SK-N-SH treated with all-trans-retinoic acid at 6 μM for 48 hours (cell line): ENCODE data around the gene DYNLRB2.

Source experiments
- ATAC-seq: fragments of 200-7000 bp; cut with Tn5 transposase; 3 replicates; pipeline ENCODE4 v1.9.1; 2020; ENCODE audit warnings: mild to moderate bottlenecking, moderate library complexity
- ARNTL ChIP-seq: fragments of 450-650 bp; formaldehyde crosslinking; IDR thresholded peaks from 2 replicates; pipeline ENCODE4 v1.5.0; 2020; ENCODE audit warnings: low read depth, mild to moderate bottlenecking, moderate library complexity, borderline replicate concordance
- BACH2 ChIP-seq: fragments of 250-450 bp; sonication (Bioruptor Pico); IDR thresholded peaks from 2 replicates; pipeline ENCODE4 v1.9.0; 2021; ENCODE audit warnings: mild to moderate bottlenecking, borderline replicate concordance
- CSDC2 ChIP-seq: fragments of 250-450 bp; sonication (Bioruptor Pico); IDR thresholded peaks from 2 replicates; pipeline ENCODE4 v1.5.0; 2020; ENCODE audit warnings: mild to moderate bottlenecking, moderate library complexity
- CSRNP3 ChIP-seq: fragments of 250-450 bp; sonication (Bioruptor Pico); IDR thresholded peaks from 2 replicates; pipeline ENCODE4 v1.5.1; 2021; ENCODE audit warnings: mild to moderate bottlenecking, moderate library complexity
- ESRRG ChIP-seq: fragments of 250-450 bp; sonication (Bioruptor Pico); IDR thresholded peaks from 2 replicates; pipeline ENCODE4 v1.6.1; 2021; ENCODE audit warnings: mild to moderate bottlenecking
- ISL1 ChIP-seq: fragments of 250-450 bp; sonication (Bioruptor Pico); IDR thresholded peaks from 2 replicates; pipeline ENCODE4 v2.1.2; 2022; ENCODE audit warnings: mild to moderate bottlenecking, moderate library complexity
- OSR1 ChIP-seq: fragments of 250-450 bp; sonication (Bioruptor Pico); IDR thresholded peaks from 2 replicates; pipeline ENCODE4 v1.8.0; 2022; ENCODE audit warnings: moderate library complexity, mild to moderate bottlenecking, inconsistent platforms
- POU6F1 ChIP-seq: fragments of 250-450 bp; sonication (Bioruptor Pico); IDR thresholded peaks from 2 replicates; pipeline ENCODE4 v1.8.0; 2021; ENCODE audit warnings: low read depth, mild to moderate bottlenecking, moderate library complexity, borderline replicate concordance
- RARB ChIP-seq: fragments of 250-450 bp; sonication (Bioruptor Pico); IDR thresholded peaks from 2 replicates; pipeline ENCODE4 v1.8.0; 2021; ENCODE audit warnings: mild to moderate bottlenecking, moderate library complexity
- SNAI2 ChIP-seq: fragments of 250-450 bp; sonication (Bioruptor Pico); IDR thresholded peaks from 2 replicates; pipeline ENCODE4 v1.5.0; 2020; ENCODE audit warnings: mild to moderate bottlenecking, moderate library complexity
- TCF4 ChIP-seq: fragments of 250-450 bp; sonication (Bioruptor Pico); IDR thresholded peaks from 2 replicates; pipeline ENCODE4 v1.8.0; 2021; ENCODE audit warnings: mild to moderate bottlenecking, moderate library complexity, borderline replicate concordance
- TOX ChIP-seq: fragments of 250-450 bp; sonication (Bioruptor Pico); IDR thresholded peaks from 2 replicates; pipeline ENCODE4 v1.8.0; 2021; ENCODE audit warnings: mild to moderate bottlenecking, moderate library complexity, borderline replicate concordance
- TSHZ2 ChIP-seq: fragments of 250-450 bp; sonication (Bioruptor Pico); IDR thresholded peaks from 2 replicates; pipeline ENCODE4 v1.5.0; 2020; ENCODE audit warnings: mild to moderate bottlenecking, moderate library complexity
- ZC3H10 ChIP-seq: fragments of 250-450 bp; sonication (Bioruptor Pico); IDR thresholded peaks from 2 replicates; pipeline ENCODE4 v1.5.1; 2021; ENCODE audit warnings: mild to moderate bottlenecking, moderate library complexity
- ZFP3 ChIP-seq: fragments of 250-450 bp; sonication (Bioruptor Pico); IDR thresholded peaks from 2 replicates; pipeline ENCODE4 v1.5.0; 2020; ENCODE audit warnings: mild to moderate bottlenecking, moderate library complexity
- ZFP30 ChIP-seq: fragments of 450-650 bp; formaldehyde crosslinking; IDR thresholded peaks from 2 replicates; pipeline ENCODE4 v1.5.0; 2022; ENCODE audit warnings: mild to moderate bottlenecking, moderate library complexity
- ZNF565 ChIP-seq: fragments of 450-650 bp; formaldehyde crosslinking; conservative IDR thresholded peaks from 2 replicates; pipeline ENCODE4 v1.5.0; 2020; ENCODE audit warnings: low read depth, mild to moderate bottlenecking, moderate library complexity
- ZNF70 ChIP-seq: fragments of 450-650 bp; formaldehyde crosslinking; IDR thresholded peaks from 2 replicates; pipeline ENCODE4 v1.5.0; 2020; ENCODE audit warnings: mild to moderate bottlenecking, moderate library complexity
- ZNF8 ChIP-seq: fragments of 450-650 bp; formaldehyde crosslinking; IDR thresholded peaks from 2 replicates; pipeline ENCODE4 v1.5.0; 2020; ENCODE audit warnings: mild to moderate bottlenecking, moderate library complexity

Gene DYNLRB2

GRCh38 chr16:80594756-80595155 is 54.0 kb downstream of the DYNLRB2 start:
- TF ChIP-seq ZNF70 (CRISPR knock-in tag) (no peak), CSDC2 (no peak), ARNTL (CRISPR knock-in tag) (no peak), SNAI2 (no peak), ESRRG (CRISPR knock-in tag) (no peak), ZFP30 (no peak)
- TF ChIP-seq, all 23 proteins: peak for 0

GRCh38 chr16:80596507-80597207 is 55.9 kb downstream of the DYNLRB2 start:
- ATAC-seq: no peak
- no peak for TF ChIP-seq BACH2 (CRISPR knock-in tag)
- no peak for TF ChIP-seq ZNF70 (CRISPR knock-in tag)
- TF ChIP-seq CSRNP3 (CRISPR knock-in tag): no peak
- TF ChIP-seq ARNTL (CRISPR knock-in tag): no peak
- no peak for TF ChIP-seq ZNF8 (CRISPR knock-in tag)
- no peak for TF ChIP-seq POU6F1
- TF ChIP-seq TOX: no peak
- no peak for TF ChIP-seq RARB
- no peak for TF ChIP-seq ZFP3 (CRISPR knock-in tag)
- TF ChIP-seq TSHZ2 (CRISPR knock-in tag): no peak
- no peak for TF ChIP-seq TCF4 (CRISPR knock-in tag)
- TF ChIP-seq ESRRG (CRISPR knock-in tag): no peak
- no peak for TF ChIP-seq ZC3H10 (CRISPR knock-in tag)
- no peak for TF ChIP-seq ZFP30
- no peak for TF ChIP-seq ZNF565 (CRISPR knock-in tag)

More at GRCh38 chr16:80594756-80595155, 54.0 kb downstream of the DYNLRB2 start:
- ATAC-seq: no peak

- no peak for ATAC-seq
- TF ChIP-seq OSR1 (CRISPR knock-in tag): no peak
- no peak for TF ChIP-seq CSDC2
- no peak for TF ChIP-seq RARB
- TF ChIP-seq ARNTL (CRISPR knock-in tag): no peak
- no peak for TF ChIP-seq ZFP3 (CRISPR knock-in tag)
- TF ChIP-seq ISL1: no peak
- TF ChIP-seq ZNF70 (CRISPR knock-in tag): no peak
- no peak for TF ChIP-seq TCF4 (CRISPR knock-in tag)
- TF ChIP-seq ZNF8 (CRISPR knock-in tag): no peak
- TF ChIP-seq ZNF565 (CRISPR knock-in tag): no peak
- TF ChIP-seq, all 23 proteins: peak for 0
Measured at GRCh38 chr16:80599466-80599865, 58.7 kb downstream of the DYNLRB2 start.
